RWPE2 (cell line): Measurements from ENCODE around the gene ARAP1.
A peak's percentile ranks its signal among the peaks of the same experiment; 100 is the strongest.

ENCODE experiments used
- ATAC-seq: fragments of 200-7000 bp; cut with Tn5 transposase; 3 replicates; pipeline ENCODE4 v1.9.1; 2021; ENCODE audit warnings: low read depth
- DNase-seq: peaks from one replicate; pipeline ENCODE4 v3.0.0-alpha.2; 2020; ENCODE audit warnings: low spot score
- H3K27ac ChIP-seq: fragments of 450-650 bp; 2 replicates; pipeline ENCODE4 v1.5.1; 2017; ENCODE audit warnings: mild to moderate bottlenecking; ENCODE audit not compliant: poor library complexity, severe bottlenecking
- H3K27me3 ChIP-seq: fragments of 250-450 bp; sonication (Bioruptor Pico); 2 replicates; pipeline ENCODE4 v1.5.1; 2021; ENCODE audit warnings: mild to moderate bottlenecking, moderate library complexity; ENCODE audit not compliant: insufficient read depth, poor library complexity, severe bottlenecking
- H3K36me3 ChIP-seq: fragments of 250-450 bp; sonication (Bioruptor Pico); 2 replicates; pipeline ENCODE4 v1.5.1; 2020; ENCODE audit warnings: low read depth, mild to moderate bottlenecking, moderate library complexity
- H3K4me1 ChIP-seq: fragments of 250-450 bp; sonication (Bioruptor Pico); 2 replicates; pipeline ENCODE4 v1.5.1; 2021; ENCODE audit warnings: mild to moderate bottlenecking, moderate library complexity; ENCODE audit not compliant: insufficient read depth, poor library complexity, severe bottlenecking
- H3K4me3 ChIP-seq: fragments of 250-450 bp; sonication (Bioruptor Pico); 2 replicates; pipeline ENCODE4 v1.5.1; 2021; ENCODE audit warnings: mild to moderate bottlenecking, moderate library complexity; ENCODE audit not compliant: severe bottlenecking
- H3K9me3 ChIP-seq: fragments of 250-450 bp; sonication (Bioruptor Pico); 2 replicates; pipeline ENCODE4 v1.5.1; 2021; ENCODE audit warnings: mild to moderate bottlenecking, moderate library complexity; ENCODE audit not compliant: severe bottlenecking
- CTCF ChIP-seq: fragments of 450-650 bp; IDR thresholded peaks from one replicate; pipeline ENCODE4 v1.5.1; 2017; ENCODE audit warnings: mild to moderate bottlenecking, moderate library complexity; ENCODE audit not compliant: poor library complexity, severe bottlenecking

ARAP1 gene

GRCh38 chr11:72725724-72726028 is 26.5 kb downstream of the ARAP1 start:
- ATAC-seq = no peak
- no peaks in the 10 kb centered on the region; the same call in 1 of the 2 replicates for H3K36me3 ChIP-seq
- peak overlapping the region; percentile 9 for H3K27ac ChIP-seq
- no peaks in the 10 kb centered on the region for H3K27me3 ChIP-seq
- H3K4me1 ChIP-seq = peaks cover 12% of the 10 kb centered on the region
- no peaks in the 10 kb centered on the region for H3K9me3 ChIP-seq
- DNase-seq = no peak
- no peak for TF ChIP-seq CTCF
- H3K4me3 ChIP-seq = no peak overlapping the region

GRCh38 chr11:72724851-72725723 is 27.1 kb downstream of the ARAP1 start:
- no peaks in the 10 kb centered on the region for H3K27me3 ChIP-seq
- DNase-seq (no peak), ATAC-seq (0 out of 3 replicates have a peak, but pooled peaks have one; percentile 15)
- no peaks in the 10 kb centered on the region for H3K9me3 ChIP-seq
- no peaks in the 10 kb centered on the region; the same call in 1 of the 2 replicates for H3K36me3 ChIP-seq
- TF ChIP-seq CTCF = peak; percentile 90
- peaks cover 12% of the 10 kb centered on the region for H3K4me1 ChIP-seq
- H3K4me3 ChIP-seq = no peak overlapping the region
- peak overlapping the region; percentile 79 for H3K27ac ChIP-seq

GRCh38 chr11:72724021-72724551 is 28.1 kb downstream of the ARAP1 start:
- Histone ChIP-seq H3K4me3 (no peak overlapping the region), H3K36me3 (peaks cover 6% of the 10 kb centered on the region), H3K4me1 (peaks cover 12% of the 10 kb centered on the region), H3K27ac (peak overlapping the region; percentile 79), H3K27me3 (no peaks in the 10 kb centered on the region), H3K9me3 (no peaks in the 10 kb centered on the region)
- DNase-seq (no peak), ATAC-seq (no peak)
- TF ChIP-seq CTCF = no peak

- Histone ChIP-seq H3K36me3 (peaks cover 10% of the 10 kb centered on the region), H3K4me3 (no peak overlapping the region), H3K27ac (peak overlapping the region; percentile 79), H3K9me3 (no peaks in the 10 kb centered on the region), H3K4me1 (peaks cover 12% of the 10 kb centered on the region), H3K27me3 (no peaks in the 10 kb centered on the region)
- no peak for TF ChIP-seq CTCF
- no peak for ATAC-seq
- DNase-seq = no peak
Measured at GRCh38 chr11:72723508-72723907, 28.7 kb downstream of the ARAP1 start.
